RKO (cell line): ENCODE data around the gene ARRDC4.

Experiments
- DNase-seq: peaks from one replicate; pipeline ENCODE4 v3.0.0-alpha.2; 2016; ENCODE audit warnings: low spot score

The ARRDC4 gene, protein sequence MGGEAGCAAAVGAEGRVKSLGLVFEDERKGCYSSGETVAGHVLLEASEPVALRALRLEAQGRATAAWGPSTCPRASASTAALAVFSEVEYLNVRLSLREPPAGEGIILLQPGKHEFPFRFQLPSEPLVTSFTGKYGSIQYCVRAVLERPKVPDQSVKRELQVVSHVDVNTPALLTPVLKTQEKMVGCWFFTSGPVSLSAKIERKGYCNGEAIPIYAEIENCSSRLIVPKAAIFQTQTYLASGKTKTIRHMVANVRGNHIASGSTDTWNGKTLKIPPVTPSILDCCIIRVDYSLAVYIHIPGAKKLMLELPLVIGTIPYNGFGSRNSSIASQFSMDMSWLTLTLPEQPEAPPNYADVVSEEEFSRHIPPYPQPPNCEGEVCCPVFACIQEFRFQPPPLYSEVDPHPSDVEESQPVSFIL

DNA sequence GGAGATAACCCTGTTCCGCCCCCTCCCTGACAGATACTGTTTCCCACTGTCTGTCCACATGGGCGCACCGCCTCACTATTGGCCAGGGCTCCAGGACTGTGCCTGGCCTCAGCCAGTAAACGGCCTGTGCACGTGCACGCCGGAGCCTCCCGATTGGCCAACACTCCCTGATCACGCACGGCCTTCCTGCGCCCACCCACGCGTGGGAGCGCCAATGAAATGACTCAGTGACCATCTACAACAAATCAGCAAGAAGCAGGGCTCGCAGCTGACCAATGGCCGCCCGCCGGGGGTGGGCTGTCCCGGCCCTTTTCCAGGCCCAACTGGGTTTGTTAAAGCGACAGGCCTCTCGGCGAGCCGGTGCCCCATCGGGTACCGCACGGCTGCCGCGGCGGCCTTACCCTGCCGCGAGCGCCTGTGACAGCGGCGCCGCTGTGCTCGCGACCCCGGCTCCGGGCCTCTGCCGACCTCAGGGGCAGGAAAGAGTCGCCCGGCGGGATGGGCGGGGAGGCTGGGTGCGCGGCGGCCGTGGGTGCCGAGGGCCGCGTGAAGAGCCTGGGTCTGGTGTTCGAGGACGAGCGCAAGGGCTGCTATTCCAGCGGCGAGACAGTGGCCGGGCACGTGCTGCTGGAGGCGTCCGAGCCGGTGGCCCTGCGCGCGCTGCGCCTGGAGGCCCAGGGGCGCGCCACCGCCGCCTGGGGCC is at the start of gene ARRDC4:
Gene ARRDC4 (plus strand): TSS at position 340 of the 703 bp plus-strand sequence. CDS start 159 bp downstream, at position 499.
- DNase-seq, result peak; percentile 100

DNA sequence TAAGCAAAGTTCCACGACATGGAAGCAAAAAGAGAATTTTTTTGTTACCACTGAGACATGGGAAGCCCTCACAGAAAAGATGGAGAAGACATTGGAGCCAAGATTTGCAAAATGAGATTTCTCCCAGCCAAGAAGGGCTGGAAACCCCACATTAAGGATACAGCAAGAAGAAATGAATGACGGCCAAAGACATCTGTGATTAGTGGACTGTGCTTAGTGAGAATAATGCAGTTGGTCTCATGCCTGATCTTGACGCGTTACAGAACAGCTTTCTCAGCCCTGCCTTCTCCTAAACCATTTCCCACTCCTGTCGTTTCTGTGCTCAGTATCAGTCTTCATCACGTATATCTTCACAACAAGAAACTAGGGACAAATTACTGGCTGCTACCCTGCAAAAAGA is 45.8 kb upstream of the ARRDC4 start:
- DNase-seq, result no peak

DNA sequence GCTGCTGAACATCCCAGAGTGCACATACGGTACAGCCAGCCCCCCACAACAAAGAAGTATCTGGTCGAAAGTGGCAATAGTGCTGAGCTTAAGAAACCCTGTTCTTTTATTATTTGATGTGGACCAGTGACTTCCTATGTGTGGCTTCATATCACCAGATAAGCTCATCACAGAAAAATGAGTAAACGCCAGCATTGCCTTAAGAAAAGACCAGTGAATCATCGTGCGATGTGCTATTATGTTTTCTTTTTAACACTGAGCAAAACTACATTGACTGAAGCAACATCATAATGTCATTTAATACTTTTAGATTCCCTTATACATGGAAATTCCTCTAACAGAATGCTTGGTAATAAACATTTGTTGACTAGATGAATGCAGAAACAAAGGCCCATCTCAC is 45.2 kb upstream of the ARRDC4 start:
- DNase-seq, result no peak

DNA sequence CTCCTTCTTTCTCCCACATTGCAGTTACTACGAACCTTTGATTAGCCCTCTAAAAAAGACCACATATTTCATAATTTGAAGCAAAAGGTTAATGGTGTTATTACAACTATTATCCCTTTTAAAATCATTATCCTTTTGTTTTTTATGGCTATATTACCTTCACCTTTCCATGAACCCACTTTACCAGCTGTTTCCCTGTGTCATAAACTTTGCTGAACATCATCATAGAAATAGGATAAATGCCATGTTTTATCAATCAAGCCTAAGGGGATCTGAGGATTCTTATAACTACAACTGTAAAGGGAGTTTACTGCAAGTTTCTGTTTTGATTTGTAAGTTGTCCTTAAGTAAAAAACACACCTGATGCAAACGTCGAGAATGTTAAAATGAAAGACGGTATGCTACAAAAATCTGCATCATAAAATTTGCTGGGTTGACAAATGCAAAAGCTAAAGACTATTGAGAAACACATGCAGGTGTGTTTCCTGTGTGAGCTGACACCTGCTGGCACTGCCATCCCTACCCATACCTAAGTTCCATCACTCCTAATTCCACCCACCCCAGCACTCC is 39.1 kb upstream of the ARRDC4 start:
- no peak for DNase-seq

DNA sequence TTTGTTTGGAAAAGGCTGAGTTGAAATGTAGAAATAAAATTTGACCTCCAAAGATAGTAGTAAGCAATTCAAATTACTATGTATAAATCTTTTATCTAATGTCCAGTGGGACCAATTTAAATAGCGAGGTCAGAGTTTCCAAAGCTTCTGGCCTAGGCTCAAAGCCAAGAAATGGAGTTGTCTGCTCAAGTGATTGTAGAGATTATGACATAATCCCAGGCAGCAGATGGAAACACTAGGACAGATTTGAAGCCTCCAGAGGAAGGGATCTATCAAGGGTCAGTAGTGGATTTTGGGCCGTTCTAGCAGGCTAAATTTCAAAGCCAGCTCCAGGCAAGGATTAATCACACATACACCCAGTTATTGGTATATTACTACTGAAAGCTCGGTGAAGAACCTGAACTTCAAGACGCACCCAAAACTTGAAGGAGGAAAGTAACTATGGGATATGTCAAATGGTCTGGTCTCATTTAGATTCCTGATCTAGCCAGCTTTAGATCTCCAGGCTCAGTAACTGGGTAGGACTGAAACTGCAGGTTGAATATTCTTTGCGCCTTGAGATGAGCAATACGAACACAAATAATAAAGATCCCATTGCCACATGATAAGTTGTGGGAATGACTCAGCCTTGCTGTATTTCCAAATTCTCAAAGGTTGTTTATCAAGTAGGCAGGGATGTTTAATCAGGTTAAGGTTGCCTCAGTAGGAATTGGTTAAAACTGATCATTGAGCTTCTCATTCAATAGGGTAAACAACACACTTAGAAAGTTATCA is 30.9 kb upstream of the ARRDC4 start:
- no peak for DNase-seq

DNA sequence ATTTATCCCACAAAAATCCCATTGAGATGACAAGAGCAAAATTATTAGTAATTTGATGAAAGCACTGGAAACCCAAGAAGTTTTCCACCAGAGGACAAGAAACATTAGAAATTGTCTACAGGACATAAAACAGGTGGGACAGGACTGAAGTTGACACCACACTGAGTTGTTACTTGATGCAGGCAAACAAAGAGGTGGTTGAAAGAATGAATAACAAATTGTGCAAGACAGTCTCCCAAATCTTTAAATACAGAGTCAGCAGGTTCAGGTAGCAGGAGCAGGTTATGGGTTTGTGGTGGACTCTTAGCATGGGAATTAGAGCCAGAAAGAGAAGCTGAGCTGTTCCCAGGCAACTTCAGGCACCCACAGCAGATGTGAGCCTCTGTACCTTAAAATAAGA is 30.3 kb upstream of the ARRDC4 start:
- no peak for DNase-seq

DNA sequence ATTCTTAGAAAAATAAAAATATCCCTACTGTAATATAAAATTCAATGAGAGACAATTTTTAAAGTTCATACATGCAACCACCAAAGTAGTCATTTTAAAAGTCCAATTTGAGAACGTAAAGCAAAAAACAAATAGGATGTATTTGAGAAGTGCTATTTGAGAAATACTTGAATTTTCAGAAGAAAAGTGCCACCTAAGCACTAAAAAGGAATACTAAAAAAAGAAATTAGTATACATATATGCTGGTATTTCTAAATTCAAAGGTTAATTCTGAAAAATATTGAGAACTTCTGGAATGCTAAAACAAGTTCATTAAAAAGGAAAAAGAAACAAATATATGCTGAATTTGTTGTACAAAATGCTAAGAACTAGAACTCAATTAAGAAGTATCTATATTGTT is 29.2 kb upstream of the ARRDC4 start:
- DNase-seq, result no peak

DNA sequence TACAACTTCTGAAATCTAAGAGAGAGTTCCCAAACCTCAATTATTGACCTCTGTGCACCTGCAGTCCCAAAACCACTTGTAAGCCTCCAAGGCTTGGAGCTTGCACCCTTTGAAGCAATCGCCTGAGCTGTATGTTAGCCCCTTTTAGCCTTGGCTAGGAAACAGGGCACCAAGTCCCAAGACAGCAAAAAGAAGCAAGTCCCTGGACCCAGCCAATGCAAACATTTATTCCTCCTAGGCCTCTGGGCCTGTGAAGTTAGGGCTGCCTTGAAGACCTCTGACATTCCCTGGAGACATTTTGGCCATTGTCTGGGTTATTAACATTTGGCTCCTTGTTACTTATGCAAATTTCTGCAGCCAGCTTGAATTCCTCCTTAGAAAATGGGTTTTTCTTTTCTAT is 26.9 kb upstream of the ARRDC4 start:
- no peak for DNase-seq

DNA sequence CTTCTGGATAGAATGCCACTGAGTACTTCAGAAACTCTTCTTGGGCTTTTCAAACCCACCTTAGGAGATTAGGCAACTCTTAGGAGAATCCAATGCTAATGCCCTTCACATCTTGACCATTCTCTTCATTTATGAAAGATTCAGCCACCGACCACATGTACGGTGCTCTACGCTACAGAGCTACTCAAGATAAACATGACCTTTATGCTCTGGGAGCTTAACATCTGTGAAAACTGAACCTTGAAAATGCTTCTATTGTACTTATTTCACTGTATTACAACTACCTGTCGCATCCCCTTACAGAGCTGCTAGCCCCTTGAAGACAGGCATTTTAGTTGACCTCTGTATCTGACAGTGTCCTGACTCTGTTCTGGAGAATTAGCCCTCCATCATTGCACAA is 19.5 kb upstream of the ARRDC4 start:
- no peak for DNase-seq

DNA sequence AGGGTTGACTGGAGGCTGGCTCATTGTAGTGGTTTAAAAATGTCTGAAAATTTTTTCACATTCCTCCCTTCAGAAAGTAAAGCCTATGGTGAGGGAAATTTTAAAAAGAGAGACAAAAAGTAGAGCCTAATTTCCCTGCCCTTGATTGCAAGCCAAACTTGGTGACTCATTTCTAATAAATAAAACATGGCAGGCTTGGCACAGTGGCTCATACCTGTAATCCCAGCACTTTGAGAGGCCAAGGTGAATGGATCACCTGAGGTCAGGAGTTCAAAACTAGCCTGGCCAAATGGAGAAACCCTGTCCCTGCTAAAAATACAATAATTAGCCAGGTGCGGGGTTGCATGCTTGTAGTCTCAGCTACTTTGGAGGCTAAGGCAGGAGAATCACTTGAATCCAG is 18.9 kb upstream of the ARRDC4 start:
- DNase-seq, result no peak

DNA sequence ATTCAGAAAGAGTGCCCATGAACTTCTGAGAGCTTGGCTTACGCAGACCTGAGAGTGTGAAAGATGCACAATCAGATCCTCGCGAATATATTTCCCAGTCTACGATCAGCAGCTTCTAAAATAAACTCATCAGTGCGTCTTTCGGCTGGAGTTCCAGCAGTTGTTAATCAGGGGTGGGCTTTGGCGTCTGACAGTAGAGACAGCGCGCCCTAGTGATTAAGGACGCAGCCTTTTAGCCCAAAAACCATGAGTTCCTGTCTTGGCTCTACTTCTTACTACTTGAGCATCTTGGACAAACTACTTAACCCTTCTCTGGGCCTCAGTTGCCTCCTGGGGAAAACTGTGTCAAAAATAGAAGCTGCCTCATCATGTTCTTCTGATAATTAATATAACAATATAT is 15.8 kb upstream of the ARRDC4 start:
- DNase-seq, result no peak

DNA sequence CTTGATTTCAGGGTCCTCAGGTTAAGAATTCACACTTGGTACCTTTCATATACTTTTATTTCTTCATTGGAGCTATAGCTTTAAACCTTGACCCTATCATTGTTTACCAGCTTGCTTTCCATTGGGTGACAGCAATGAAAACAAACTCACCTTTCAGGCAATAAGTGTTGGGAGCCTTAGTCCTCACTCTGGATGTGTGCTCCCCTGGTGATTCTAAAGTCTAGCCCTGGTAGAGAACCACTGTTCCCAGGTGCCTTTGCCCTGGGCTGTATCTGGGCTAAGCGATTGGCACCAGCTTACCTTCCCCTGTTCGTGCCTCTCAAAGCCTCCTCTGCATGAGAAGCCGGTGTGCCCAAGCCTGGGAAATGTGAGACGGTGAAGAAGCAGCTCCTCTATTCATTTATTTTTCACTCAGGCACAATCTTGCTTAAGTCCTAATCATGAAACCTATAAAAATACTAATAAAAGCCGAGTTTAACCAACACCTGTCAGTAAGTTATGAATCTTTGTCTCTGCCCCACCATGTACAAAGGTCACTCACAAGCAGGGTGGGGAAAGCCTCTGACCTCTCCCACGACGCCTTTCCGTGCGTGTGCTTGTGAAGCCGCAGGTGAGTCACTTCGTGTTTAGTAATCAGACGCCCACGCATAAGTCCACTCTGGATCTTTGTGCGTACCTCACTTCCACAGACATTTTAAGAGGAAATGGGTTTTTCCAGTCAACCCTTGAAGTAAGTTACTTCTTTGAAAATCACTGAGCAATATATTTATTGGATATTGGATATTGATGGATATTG is 12.8 kb upstream of the ARRDC4 start:
- DNase-seq, result peak; percentile 20

DNA sequence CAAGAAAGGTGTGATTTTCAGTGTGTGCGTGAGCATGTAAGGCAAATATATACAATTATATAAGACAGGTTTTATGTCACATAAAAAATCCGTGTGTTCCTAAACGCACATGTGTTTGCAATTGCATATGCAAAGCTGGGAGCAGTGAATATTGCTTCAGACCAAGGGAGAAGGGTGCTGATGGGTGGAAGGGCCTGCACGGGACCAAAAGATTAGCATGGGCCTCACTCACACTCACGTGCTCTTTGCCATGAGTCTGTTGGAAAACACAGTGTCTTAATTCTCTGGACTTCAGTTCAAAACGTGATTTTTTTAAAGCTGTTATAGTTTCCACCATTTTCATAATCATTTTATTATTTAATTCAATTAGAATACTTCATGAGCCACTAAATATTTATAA is 7.2 kb upstream of the ARRDC4 start:
- DNase-seq, result no peak

DNA sequence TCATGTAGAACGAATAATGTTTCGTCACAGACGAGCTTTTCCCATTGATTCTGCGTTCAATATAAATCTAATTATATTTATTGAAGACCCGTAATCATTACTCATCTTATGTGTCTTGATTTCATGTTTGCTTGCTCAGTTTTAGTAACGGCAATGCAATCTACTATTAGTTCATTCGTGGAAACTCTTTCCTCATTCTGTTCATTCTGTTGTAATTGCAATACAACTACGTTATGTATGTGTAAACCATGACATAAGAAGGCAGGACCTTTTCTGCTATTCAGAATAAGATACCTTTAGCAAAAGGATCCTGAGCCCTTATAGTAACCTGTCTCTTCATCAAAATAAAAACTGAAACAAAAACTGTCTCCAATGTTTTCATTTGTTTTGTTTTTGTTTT is 6.8 kb upstream of the ARRDC4 start:
- no peak for DNase-seq

DNA sequence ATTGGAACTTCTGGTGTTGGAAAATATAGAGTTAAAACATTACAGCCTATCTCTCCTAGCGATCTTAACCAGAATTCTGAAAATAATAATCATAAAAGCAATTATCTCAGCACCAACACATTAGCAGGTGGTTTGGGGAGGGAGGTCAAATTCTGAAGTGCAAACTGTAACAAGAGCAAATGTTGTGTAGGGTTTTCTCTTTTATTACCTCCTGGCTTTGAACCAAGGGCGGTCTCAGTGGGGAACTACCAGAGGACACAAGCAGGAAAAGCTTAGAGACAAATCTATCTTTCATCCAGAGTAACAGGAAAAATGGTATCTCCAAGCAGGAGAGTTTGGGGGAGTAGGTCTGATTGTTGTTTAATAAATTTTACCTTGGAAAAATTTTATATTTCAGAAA is 5.5 kb upstream of the ARRDC4 start:
- DNase-seq, result no peak

DNA sequence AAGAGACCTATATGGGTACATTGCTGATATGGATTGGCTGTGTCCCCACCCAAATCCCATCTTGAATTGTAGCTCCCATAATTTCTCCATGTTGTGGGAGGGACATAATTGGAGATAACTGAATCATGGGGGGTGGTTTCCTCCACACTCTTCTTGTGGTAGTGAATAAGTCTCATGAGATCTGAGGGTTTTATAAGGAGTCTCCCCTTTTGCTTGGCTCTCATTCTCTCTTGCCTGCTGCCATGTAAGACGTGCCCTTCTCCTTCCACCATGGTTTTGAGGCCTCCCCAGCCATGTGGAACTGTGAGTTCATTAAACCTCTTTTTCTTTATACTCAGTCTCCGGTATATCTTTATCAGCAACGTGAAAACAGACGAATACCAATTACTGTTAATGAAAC is 5.0 kb upstream of the ARRDC4 start:
- DNase-seq, result no peak

DNA sequence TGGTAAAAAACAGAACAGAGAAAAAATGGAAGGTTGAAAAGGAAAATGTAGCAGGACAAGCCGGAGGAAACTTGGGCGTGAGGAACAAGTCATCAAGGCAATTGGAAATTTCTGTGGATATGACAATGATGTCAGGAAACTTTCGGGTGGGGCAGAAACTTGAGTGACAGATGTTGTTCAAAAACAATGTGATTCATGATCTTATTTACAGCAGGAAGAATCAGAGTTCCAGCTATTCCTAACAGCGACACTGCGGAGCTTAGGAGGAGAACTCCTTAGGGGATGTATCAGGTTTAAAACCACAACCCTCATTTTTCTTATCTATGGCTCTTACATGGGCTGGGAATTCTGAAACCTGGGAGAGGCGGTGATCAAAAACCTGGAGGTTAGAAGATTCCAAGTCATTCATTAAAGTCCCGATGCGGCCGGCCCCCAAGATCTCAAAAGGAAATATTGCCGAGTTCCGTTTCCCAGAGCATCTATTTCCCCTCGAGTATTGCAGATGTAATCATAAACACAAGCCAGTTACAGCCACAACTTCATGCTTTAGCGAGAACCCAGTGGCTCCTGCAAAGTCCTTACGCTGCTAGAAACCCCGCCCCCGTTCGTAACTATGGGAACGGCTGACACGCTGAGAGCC is 659 bp upstream of the ARRDC4 start:
- peak; percentile 30 for DNase-seq

DNA sequence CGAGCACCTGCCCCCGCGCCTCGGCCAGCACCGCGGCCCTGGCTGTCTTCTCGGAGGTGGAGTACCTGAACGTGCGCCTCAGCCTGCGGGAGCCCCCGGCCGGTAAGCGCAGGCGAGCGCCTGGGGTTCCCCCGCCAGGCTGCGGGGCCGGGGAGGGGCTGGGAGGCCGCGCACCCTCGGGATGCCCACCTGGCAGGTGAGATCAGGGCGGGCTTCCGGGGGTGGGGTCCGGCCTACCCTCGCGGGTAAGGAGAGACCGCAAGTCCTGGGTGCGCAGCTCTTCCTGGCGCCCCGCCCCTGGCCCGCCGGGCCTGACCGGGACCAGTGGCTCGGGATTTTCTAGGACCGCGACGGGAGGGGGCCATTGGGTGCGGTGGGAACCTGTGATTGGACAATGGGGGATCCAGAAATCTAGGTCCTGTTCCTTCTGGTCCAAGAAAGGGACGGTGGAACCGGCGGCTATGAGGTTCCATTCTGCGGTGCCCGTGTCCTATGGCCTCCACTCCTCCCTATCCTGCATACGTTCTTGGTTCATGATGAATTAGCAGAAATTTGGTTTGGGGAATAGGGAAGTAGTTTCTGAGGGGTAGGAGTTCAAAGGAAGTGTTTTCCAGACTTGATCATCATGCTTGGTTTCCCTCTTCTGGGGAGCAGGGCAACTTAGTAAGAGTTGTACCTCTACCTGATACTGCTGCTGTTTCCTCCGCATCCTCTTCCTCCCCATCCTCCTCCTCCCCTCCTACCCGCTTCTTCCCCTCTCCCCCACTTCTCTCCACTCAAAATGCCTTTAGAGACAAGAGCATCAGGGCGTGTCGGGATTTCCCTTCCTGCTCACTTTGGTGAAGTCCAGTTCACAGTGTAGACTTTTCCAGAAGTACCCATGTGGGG is 808 bp downstream of the ARRDC4 start:
- peak; percentile 41 for DNase-seq

DNA sequence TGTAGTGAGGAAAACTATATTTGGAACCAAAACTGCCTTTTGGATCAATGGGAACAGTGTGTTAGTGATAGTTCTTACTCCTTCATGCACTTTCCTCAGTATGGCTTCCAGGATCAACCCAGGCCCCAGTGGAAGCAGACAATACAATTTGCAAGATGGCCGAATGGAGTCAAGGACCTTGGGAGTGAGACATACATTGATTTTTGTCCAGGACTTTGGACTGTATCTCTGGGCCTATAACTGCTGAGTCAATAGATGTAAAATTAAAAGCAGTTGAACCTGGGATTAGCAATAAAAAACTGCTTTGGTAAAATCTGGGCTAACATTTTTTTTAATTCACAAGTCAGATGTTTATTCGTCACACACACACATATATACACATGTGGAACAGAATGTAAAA is 1.8 kb downstream of the ARRDC4 start:
- peak; percentile 26 for DNase-seq

DNA sequence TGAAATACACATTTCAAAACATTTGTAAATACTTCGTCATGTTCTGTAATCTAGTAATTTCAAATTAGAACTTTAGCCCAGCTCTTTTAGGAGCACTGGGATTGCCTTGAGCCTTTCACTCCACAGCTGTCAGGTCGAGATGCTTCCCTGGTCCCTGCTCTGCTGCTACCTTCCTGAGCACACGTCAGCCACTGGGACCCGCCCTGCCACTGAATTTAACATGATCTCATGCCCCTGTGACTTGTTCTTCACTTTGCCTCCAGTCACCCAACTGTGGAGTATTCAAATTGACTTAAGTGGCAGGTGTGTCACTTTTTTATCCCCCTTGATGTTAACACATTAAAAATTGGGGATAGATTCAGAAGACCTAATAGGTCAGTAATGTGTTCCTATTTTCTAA is 3.3 kb downstream of the ARRDC4 start:
- DNase-seq, result no peak
